RWPE2 (cell line): ENCODE results near the gene NAV2.

Experiments used
- ATAC-seq: fragments of 200-7000 bp; cut with Tn5 transposase; 3 replicates; pipeline ENCODE4 v1.9.1; 2021; ENCODE audit warnings: low read depth
- DNase-seq: peaks from one replicate; pipeline ENCODE4 v3.0.0-alpha.2; 2020; ENCODE audit warnings: low spot score
- H3K27ac ChIP-seq: fragments of 450-650 bp; 2 replicates; pipeline ENCODE4 v1.5.1; 2017; ENCODE audit warnings: mild to moderate bottlenecking; ENCODE audit not compliant: poor library complexity, severe bottlenecking
- H3K27me3 ChIP-seq: fragments of 250-450 bp; sonication (Bioruptor Pico); 2 replicates; pipeline ENCODE4 v1.5.1; 2021; ENCODE audit warnings: mild to moderate bottlenecking, moderate library complexity; ENCODE audit not compliant: insufficient read depth, poor library complexity, severe bottlenecking
- H3K36me3 ChIP-seq: fragments of 250-450 bp; sonication (Bioruptor Pico); 2 replicates; pipeline ENCODE4 v1.5.1; 2020; ENCODE audit warnings: low read depth, mild to moderate bottlenecking, moderate library complexity
- H3K4me1 ChIP-seq: fragments of 250-450 bp; sonication (Bioruptor Pico); 2 replicates; pipeline ENCODE4 v1.5.1; 2021; ENCODE audit warnings: mild to moderate bottlenecking, moderate library complexity; ENCODE audit not compliant: insufficient read depth, poor library complexity, severe bottlenecking
- H3K4me3 ChIP-seq: fragments of 250-450 bp; sonication (Bioruptor Pico); 2 replicates; pipeline ENCODE4 v1.5.1; 2021; ENCODE audit warnings: mild to moderate bottlenecking, moderate library complexity; ENCODE audit not compliant: severe bottlenecking
- H3K9me3 ChIP-seq: fragments of 250-450 bp; sonication (Bioruptor Pico); 2 replicates; pipeline ENCODE4 v1.5.1; 2021; ENCODE audit warnings: mild to moderate bottlenecking, moderate library complexity; ENCODE audit not compliant: severe bottlenecking
- CTCF ChIP-seq: fragments of 450-650 bp; IDR thresholded peaks from one replicate; pipeline ENCODE4 v1.5.1; 2017; ENCODE audit warnings: mild to moderate bottlenecking, moderate library complexity; ENCODE audit not compliant: poor library complexity, severe bottlenecking

NAV2 gene

GRCh38 chr11:20064961-20065405, 352.3 kb downstream of the NAV2 start:
- Histone ChIP-seq H3K36me3 (peaks cover 61% of the 10 kb centered on the region), H3K4me3 (no peak overlapping the region), H3K4me1 (no peaks in the 10 kb centered on the region), H3K9me3 (no peaks in the 10 kb centered on the region), H3K27ac (no peak overlapping the region), H3K27me3 (no peaks in the 10 kb centered on the region)
- no peak for TF ChIP-seq CTCF
- ATAC-seq: no peak
- no peak for DNase-seq

GRCh38 chr11:20065406-20065805, 352.8 kb downstream of the NAV2 start:
- TF ChIP-seq CTCF: no peak
- Histone ChIP-seq H3K9me3 (no peaks in the 10 kb centered on the region), H3K4me3 (no peak overlapping the region), H3K4me1 (no peaks in the 10 kb centered on the region), H3K27ac (no peak overlapping the region), H3K36me3 (peaks cover 63% of the 10 kb centered on the region), H3K27me3 (no peaks in the 10 kb centered on the region)
- DNase-seq (no peak), ATAC-seq (no peak)

GRCh38 chr11:20066013-20066782, 353.6 kb downstream of the NAV2 start:
- no peak for ATAC-seq
- Histone ChIP-seq H3K9me3 (no peaks in the 10 kb centered on the region), H3K27me3 (no peaks in the 10 kb centered on the region), H3K4me1 (no peaks in the 10 kb centered on the region), H3K27ac (no peak overlapping the region), H3K36me3 (peaks cover 63% of the 10 kb centered on the region), H3K4me3 (no peak overlapping the region)
- no peak for TF ChIP-seq CTCF
- no peak for DNase-seq

- no peaks in the 10 kb centered on the region for H3K27me3 ChIP-seq
- DNase-seq (no peak), ATAC-seq (no peak)
- H3K36me3 ChIP-seq: peaks cover 65% of the 10 kb centered on the region
- H3K9me3 ChIP-seq: no peaks in the 10 kb centered on the region
- H3K27ac ChIP-seq: no peak overlapping the region
- H3K4me3 ChIP-seq: no peak overlapping the region
- no peak for TF ChIP-seq CTCF
- no peaks in the 10 kb centered on the region for H3K4me1 ChIP-seq
Observed at GRCh38 chr11:20066783-20067156, 354.1 kb downstream of the NAV2 start.

- no peak overlapping the region for H3K4me3 ChIP-seq
- no peaks in the 10 kb centered on the region for H3K27me3 ChIP-seq
- DNase-seq (no peak), ATAC-seq (no peak)
- no peak for TF ChIP-seq CTCF
- no peaks in the 10 kb centered on the region for H3K9me3 ChIP-seq
- H3K36me3 ChIP-seq: peaks cover 62% of the 10 kb centered on the region
- H3K4me1 ChIP-seq: no peaks in the 10 kb centered on the region
- H3K27ac ChIP-seq: no peak overlapping the region
Observed at GRCh38 chr11:20067665-20068064, 355.0 kb downstream of the NAV2 start.
